DND-41 (cell line): ENCODE measurements around the gene RNU6-1.

Experiments
- ATAC-seq: fragments of 200-7000 bp; cut with Tn5 transposase; 3 replicates; pipeline ENCODE4 v1.9.1; 2021; ENCODE audit warnings: low read depth; ENCODE audit not compliant: insufficient read depth
- DNase-seq: peaks from one replicate; pipeline ENCODE4 v3.0.0-alpha.2; 2020
- H2AFZ ChIP-seq: 2 replicates; pipeline ENCODE4 v1.6.0; 2012; ENCODE audit warnings: low read depth, low read length
- H3K27ac ChIP-seq: 2 replicates; pipeline ENCODE4 v1.5.1; 2012; ENCODE audit warnings: low read length, inconsistent platforms
- H3K27me3 ChIP-seq: fragments of 200-600 bp; sonication (generic); 2 replicates; pipeline ENCODE4 v1.6.0; 2012; ENCODE audit warnings: low read length, mild to moderate bottlenecking, inconsistent platforms; ENCODE audit not compliant: insufficient read depth, poor library complexity
- H3K36me3 ChIP-seq: 2 replicates; pipeline ENCODE4 v1.5.1; 2012; ENCODE audit warnings: low read length, inconsistent platforms; ENCODE audit not compliant: insufficient read depth
- H3K4me1 ChIP-seq: 2 replicates; pipeline ENCODE4 v1.5.1; 2012; ENCODE audit warnings: mild to moderate bottlenecking, low read length; ENCODE audit not compliant: insufficient read depth
- H3K4me2 ChIP-seq: 2 replicates; pipeline ENCODE4 v1.6.0; 2012; ENCODE audit warnings: mild to moderate bottlenecking, moderate library complexity, low read length, inconsistent platforms; ENCODE audit not compliant: insufficient read depth
- H3K4me3 ChIP-seq, 2 experiments: fragments of 200-600 bp in 1 of 2; shearing (Covaris generic) in 1 of 2; 2 replicates each; pipeline ENCODE4 v1.5.1; 2012 to 2016; ENCODE audit warnings: inconsistent platforms in 2 of 2, low read length in 2 of 2, mild to moderate bottlenecking in 2 of 2, low read depth in 1 of 2, moderate library complexity in 1 of 2
- H3K79me2 ChIP-seq: 2 replicates; pipeline ENCODE4 v1.6.0; 2012; ENCODE audit warnings: low read length, inconsistent platforms; ENCODE audit not compliant: insufficient read depth
- H3K9ac ChIP-seq: 2 replicates; pipeline ENCODE4 v1.6.0; 2012; ENCODE audit warnings: low read depth, mild to moderate bottlenecking, inconsistent platforms, low read length, moderate library complexity
- H3K9me3 ChIP-seq: 2 replicates; pipeline ENCODE4 v1.5.1; 2012; ENCODE audit warnings: low read length, moderate library complexity, mild to moderate bottlenecking, inconsistent platforms; ENCODE audit not compliant: insufficient read depth, severe bottlenecking
- H4K20me1 ChIP-seq: 2 replicates; pipeline ENCODE4 v1.6.0; 2012; ENCODE audit warnings: low read length; ENCODE audit not compliant: insufficient read depth
- EZH2 ChIP-seq: IDR thresholded peaks from 3 replicates; pipeline ENCODE4 v1.6.1; 2012; ENCODE audit warnings: borderline replicate concordance, low read depth, mild to moderate bottlenecking, moderate library complexity, low read length, inconsistent platforms; ENCODE audit not compliant: severe bottlenecking
- TF ChIP-seq, protein P1 (sequence below): IDR thresholded peaks from 2 replicates; pipeline ENCODE4 v1.5.1; 2012; ENCODE audit warnings: borderline replicate concordance, low read length, moderate library complexity, mild to moderate bottlenecking; ENCODE audit not compliant: poor library complexity, severe bottlenecking; ENCODE audit errors: extremely low read depth

The RNU6-1 gene

DNA sequence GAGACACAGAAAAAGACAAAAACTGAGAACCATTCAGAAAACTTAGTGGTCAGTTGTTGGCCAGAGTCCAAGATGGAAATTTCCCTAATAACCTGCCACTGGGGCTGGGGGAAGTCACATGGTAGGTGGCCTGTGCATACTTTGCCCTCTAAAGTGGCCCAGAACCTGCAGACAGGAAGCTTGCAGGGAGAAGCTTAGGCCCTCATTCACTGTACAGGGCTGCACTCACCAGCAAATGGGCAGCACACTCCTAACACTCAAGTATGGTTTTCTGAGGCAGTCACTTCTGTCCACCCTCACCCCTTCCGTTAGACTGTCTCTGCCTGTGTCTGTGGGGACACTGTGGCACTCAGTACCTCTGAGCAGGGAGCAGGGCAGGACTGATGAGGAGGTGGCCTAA, 14.5 kb upstream of the RNU6-1 start:
- H3K27ac ChIP-seq: no peak overlapping the region
- ATAC-seq (no peak), DNase-seq (no peak)
- H3K36me3 ChIP-seq: no peaks in the 10 kb centered on the region
- no peaks in the 10 kb centered on the region for H3K27me3 ChIP-seq
- H2AFZ ChIP-seq: no peak overlapping the region
- H3K9ac ChIP-seq: no peak overlapping the region
- peaks cover 3% of the 10 kb centered on the region for H3K9me3 ChIP-seq
- TF ChIP-seq, protein P1, sequence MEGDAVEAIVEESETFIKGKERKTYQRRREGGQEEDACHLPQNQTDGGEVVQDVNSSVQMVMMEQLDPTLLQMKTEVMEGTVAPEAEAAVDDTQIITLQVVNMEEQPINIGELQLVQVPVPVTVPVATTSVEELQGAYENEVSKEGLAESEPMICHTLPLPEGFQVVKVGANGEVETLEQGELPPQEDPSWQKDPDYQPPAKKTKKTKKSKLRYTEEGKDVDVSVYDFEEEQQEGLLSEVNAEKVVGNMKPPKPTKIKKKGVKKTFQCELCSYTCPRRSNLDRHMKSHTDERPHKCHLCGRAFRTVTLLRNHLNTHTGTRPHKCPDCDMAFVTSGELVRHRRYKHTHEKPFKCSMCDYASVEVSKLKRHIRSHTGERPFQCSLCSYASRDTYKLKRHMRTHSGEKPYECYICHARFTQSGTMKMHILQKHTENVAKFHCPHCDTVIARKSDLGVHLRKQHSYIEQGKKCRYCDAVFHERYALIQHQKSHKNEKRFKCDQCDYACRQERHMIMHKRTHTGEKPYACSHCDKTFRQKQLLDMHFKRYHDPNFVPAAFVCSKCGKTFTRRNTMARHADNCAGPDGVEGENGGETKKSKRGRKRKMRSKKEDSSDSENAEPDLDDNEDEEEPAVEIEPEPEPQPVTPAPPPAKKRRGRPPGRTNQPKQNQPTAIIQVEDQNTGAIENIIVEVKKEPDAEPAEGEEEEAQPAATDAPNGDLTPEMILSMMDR: no peak
- no peak for TF ChIP-seq EZH2
- no peaks in the 10 kb centered on the region for H3K4me1 ChIP-seq
- H3K4me2 ChIP-seq: no peak overlapping the region
- no peaks in the 10 kb centered on the region for H4K20me1 ChIP-seq
- H3K4me3 ChIP-seq: no peak overlapping the region
- no peaks in the 10 kb centered on the region for H3K79me2 ChIP-seq

DNA sequence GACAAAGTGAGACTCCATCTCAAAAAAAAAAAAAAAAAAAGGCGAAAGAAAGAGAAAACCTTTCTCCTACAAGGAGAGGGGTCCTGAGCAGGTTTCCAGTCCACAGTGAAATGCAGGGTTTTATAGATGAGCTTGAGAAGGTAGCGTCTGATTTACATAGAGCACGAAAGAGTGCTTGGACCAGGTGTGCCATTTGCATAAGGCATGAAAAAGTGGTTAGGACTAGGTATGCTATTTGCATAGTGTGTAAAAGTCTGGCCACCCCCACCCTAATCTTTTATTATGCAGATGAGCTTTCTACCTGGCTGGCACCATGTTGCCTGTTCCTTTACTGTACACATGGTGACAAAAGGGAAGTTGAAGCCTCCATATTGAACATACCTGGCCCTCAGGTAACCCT, 13.6 kb upstream of the RNU6-1 start:
- Histone ChIP-seq H3K36me3 (no peaks in the 10 kb centered on the region), H3K4me3 (no peak overlapping the region), H3K9ac (no peak overlapping the region), H3K4me1 (no peaks in the 10 kb centered on the region), H3K4me2 (no peak overlapping the region), H4K20me1 (no peaks in the 10 kb centered on the region), H2AFZ (no peak overlapping the region), H3K27me3 (no peaks in the 10 kb centered on the region), H3K79me2 (no peaks in the 10 kb centered on the region), H3K27ac (no peak overlapping the region), H3K9me3 (peaks cover 3% of the 10 kb centered on the region)
- DNase-seq (no peak), ATAC-seq (no peak)
- TF ChIP-seq, protein P1: no peak
- no peak for TF ChIP-seq EZH2

DNA sequence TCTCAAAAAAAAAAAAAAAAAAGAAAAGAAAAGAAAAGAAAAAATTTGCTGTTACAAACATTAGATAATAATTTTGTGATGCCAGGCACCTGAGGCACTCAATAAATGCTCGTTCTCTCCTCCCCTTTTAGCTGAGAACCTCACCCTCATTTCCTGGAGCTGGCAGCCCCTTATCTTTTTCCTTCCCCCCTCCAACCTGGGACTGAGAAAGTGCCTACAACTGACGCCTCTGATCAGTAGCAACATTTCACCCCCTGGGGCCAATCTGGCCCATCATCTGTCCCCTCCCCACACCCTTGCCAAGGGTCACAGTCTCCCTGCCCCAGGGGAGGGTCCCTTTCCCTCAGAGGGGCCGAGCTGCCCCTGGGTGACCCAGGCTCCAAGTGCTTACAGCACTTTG, 12.6 kb upstream of the RNU6-1 start:
- no peaks in the 10 kb centered on the region for H3K79me2 ChIP-seq
- ATAC-seq: no peak
- H3K9ac ChIP-seq: no peak overlapping the region
- TF ChIP-seq, protein P1: no peak
- no peak for TF ChIP-seq EZH2
- no peak overlapping the region for H3K27ac ChIP-seq
- DNase-seq: no peak
- no peaks in the 10 kb centered on the region for H3K27me3 ChIP-seq
- H3K4me2 ChIP-seq: no peak overlapping the region
- H3K9me3 ChIP-seq: peaks cover 3% of the 10 kb centered on the region
- no peak overlapping the region for H2AFZ ChIP-seq
- no peaks in the 10 kb centered on the region for H3K4me1 ChIP-seq
- H3K36me3 ChIP-seq: no peaks in the 10 kb centered on the region
- no peak overlapping the region for H3K4me3 ChIP-seq
- no peaks in the 10 kb centered on the region for H4K20me1 ChIP-seq

DNA sequence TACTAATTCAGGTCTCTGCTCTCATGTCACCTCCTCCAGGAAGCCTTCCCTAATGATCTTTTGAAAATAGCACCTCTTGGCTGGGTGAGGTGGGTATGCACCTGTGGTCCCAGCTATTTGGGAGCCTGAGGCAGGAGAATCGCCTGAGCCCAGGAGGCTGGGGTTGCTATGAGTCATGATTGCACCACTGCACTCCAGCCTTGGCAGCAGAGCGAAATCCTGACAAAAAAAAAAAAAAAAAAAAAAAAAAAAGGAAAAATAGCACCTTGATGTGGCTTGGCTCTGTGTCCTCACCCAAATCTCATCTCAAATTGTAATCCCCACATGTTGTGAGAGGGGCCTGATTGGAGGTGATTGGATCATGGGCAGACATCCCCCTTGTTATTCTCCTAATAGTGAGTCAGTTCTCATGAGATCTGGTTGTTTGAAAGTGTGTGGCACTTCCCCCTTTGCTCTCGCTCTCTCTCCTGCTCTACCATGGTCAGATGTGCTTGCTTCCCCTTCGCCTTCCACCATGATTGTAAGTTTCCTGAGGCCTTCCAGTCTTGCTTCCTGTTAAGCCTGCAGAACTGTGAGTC, 11.2 kb upstream of the RNU6-1 start:
- Histone ChIP-seq H3K27me3 (no peaks in the 10 kb centered on the region), H4K20me1 (no peaks in the 10 kb centered on the region), H3K27ac (no peak overlapping the region), H3K4me2 (no peak overlapping the region), H3K9ac (no peak overlapping the region), H3K79me2 (no peaks in the 10 kb centered on the region), H2AFZ (no peak overlapping the region), H3K36me3 (no peaks in the 10 kb centered on the region), H3K9me3 (peaks cover 3% of the 10 kb centered on the region), H3K4me3 (no peak overlapping the region), H3K4me1 (no peaks in the 10 kb centered on the region)
- ATAC-seq: no peak
- no peak for DNase-seq
- TF ChIP-seq, protein P1: no peak
- TF ChIP-seq EZH2: no peak
